ENCODE measurements around the gene DNAH7. TPM values are rescaled to one million over a fixed set of nuclear protein-coding genes. Genes with fewer than 3 reads are reported as not detected.

DNAH7 gene
- total and polyA plus RNA-seq, 10 of the 15 experiments (the other 5 are each of a cell fraction or from before 2014, with no cell fraction given), result 0.05 to 0.61 (median 0.16) TPM

- intact Hi-C loops (cut with micrococcal nuclease; ENCODE audit: unreplicated experiment), result no loop called here
Measured at GRCh38 chr2:196041786-196042185, 26.9 kb downstream of the DNAH7 start.

More at GRCh38 chr2:196041786-196042185, 26.9 kb downstream of the DNAH7 start:
- no peak overlapping the region for H3K27ac ChIP-seq (ENCODE audit: control insufficient read depth, insufficient read depth)
- peaks cover 7% of the 10 kb centered on the region for H3K4me1 ChIP-seq (ENCODE audit: control insufficient read depth, insufficient read depth, low read length)
- no peak overlapping the region for H3K4me2 ChIP-seq (ENCODE audit: control insufficient read depth, insufficient read depth)
- TF ChIP-seq CBX5 (IDR thresholded peaks at IDR 0.05; ENCODE audit: low read depth) (no peak), ZNF274 (IDR thresholded peaks at IDR 0.05; ENCODE audit: insufficient read depth, insufficient read length) (no peak), ATF3 (IDR thresholded peaks at IDR 0.05; ENCODE audit: borderline replicate concordance, extremely low read depth, low read depth, low read length) (no peak), ZBED1 (IDR thresholded peaks at IDR 0.05; ENCODE audit: borderline replicate concordance) (no peak), YY1 (IDR thresholded peaks at IDR 0.05; ENCODE audit: low read depth, low read length) (no peak), PML (IDR thresholded peaks at IDR 0.05; ENCODE audit: low read length) (no peak), RUNX3 (IDR thresholded peaks at IDR 0.05; ENCODE audit: low read length) (no peak), MXI1 (IDR thresholded peaks at IDR 0.05; ENCODE audit: low read depth, low read length) (no peak), TAF1 (IDR thresholded peaks at IDR 0.05; ENCODE audit: borderline replicate concordance, low read depth, low read length) (no peak), ZNF687 (IDR thresholded peaks at IDR 0.05) (no peak), TARDBP (IDR thresholded peaks at IDR 0.05; ENCODE audit: borderline replicate concordance) (no peak), TCF12 (IDR thresholded peaks at IDR 0.05; ENCODE audit: low read depth, low read length) (no peak), USF1 (IDR thresholded peaks at IDR 0.05; ENCODE audit: borderline replicate concordance, extremely low read length, insufficient read depth, low read depth, low read length) (no peak), ZZZ3 (IDR thresholded peaks at IDR 0.05; ENCODE audit: control insufficient read depth, insufficient read length, low read depth) (no peak)
- ChIA-PET SMC1A (ENCODE audit: uncharacterized antibody, unreplicated experiment) (no interaction called here), POLR2A (no interaction called here), RAD21 (ENCODE audit: unreplicated experiment) (no interaction called here), CTCF (no interaction called here)
- H3K79me2 ChIP-seq (ENCODE audit: control insufficient read depth, insufficient read depth, low read length), result no peaks in the 10 kb centered on the region
- DNase-seq (ENCODE audit: low read depth, low spot score) (no peak), ATAC-seq (no peak), FAIRE-seq (no peak)
- H3K27me3 ChIP-seq (replicated peaks in 1 of 2; ENCODE audit: control insufficient read depth in 2 of 2, insufficient read depth in 2 of 2, low read length in 1 of 2), result no peaks in the 10 kb centered on the region
- H3K4me3 ChIP-seq, result no peak overlapping the region
- no peak overlapping the region for H3K9ac ChIP-seq (ENCODE audit: control insufficient read depth, insufficient read depth, low read length)
- peaks cover 3% of the 10 kb centered on the region; the same call in 1 of the 3 replicates for H3K9me3 ChIP-seq (replicated peaks; ENCODE audit: control insufficient read depth, insufficient read depth, low read length)
- in situ Hi-C loops (cut with MboI), result no loop called here
- BruUV-seq (replicated peaks), result no TSS peak
- no peaks in the 10 kb centered on the region for H4K20me1 ChIP-seq (ENCODE audit: control insufficient read depth, insufficient read depth)
- no peaks in the 10 kb centered on the region for H3K36me3 ChIP-seq (ENCODE audit: control insufficient read depth in 2 of 2, insufficient read depth in 2 of 2, low read length in 1 of 2)
- H2AFZ ChIP-seq (ENCODE audit: control insufficient read depth, low read depth, low read length), result no peak overlapping the region
